Retina (tissue), 1 donor: ENCODE measurements around the gene GSK3B.

ENCODE experiments used
- DNase-seq: peaks from one replicate; pipeline ENCODE4 v3.0.0-alpha.2; 2016

Gene GSK3B

DNA sequence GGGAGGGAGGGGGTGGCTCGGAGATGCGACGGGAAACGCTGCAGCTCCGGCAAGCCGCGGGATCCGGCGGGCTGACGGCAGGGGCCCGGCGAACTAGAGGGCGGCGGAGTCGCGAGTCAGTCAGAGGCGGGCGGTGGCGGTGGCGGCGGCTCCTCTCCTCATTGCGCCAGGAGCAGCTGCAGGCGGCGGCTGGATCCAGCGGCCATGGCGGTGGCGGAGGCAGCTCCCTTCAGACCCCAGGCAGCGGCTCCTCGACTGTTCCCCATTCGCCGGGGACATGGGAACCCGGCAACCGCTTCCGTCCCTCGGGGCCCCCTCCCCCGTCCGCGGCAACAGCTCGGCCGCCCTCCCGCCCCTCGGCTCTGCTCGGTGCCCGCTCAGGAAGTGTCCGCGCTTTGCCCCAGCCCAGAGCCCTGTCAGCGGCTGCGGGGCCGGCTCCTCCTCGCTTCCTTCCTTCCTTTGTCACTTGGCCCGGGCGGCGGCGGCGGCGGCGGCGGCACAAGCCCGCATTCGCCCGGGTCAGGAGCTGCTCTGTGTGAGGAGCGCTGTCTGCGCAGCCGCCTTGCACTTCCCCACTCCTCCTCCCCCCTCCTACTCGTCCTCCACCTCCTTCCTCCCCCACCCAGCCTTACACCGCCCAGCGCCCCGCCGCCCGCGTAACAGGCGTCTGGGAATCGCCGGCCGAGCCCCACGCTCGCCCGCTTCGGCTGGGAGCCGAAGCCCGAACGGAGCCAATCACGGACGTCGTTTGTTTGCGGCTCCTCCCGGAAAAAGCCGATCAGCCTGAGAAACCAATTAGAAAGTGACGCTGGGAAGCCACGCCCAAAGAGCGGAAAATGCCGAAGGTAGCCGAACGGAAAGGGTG is at the start of gene GSK3B:
GSK3B (minus strand) TSS at position 537 of the 865 bp plus-strand sequence. CDS start 1,013 bp downstream, outside the sequence.
- DNase-seq = peak; percentile 93

DNA sequence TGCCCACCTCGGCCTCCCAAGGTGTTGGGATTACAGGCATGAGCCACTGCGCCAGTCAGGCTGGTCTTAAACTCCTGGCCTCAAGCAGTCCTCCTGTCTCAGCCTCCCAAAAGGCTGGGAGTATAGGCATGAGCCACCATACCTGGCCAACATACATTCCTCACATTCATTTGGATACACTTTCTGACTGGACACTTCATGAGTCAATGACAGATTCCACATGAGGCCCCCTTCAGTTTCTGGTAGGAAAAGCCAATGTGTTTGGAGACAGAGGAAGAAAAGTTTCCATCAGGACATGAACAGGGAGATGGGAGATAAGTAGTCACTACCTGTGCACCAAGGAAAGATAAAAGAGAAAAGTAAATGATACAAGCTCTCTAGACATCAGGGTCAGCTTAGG is 49.4 kb upstream of the GSK3B start:
- DNase-seq = no peak

DNA sequence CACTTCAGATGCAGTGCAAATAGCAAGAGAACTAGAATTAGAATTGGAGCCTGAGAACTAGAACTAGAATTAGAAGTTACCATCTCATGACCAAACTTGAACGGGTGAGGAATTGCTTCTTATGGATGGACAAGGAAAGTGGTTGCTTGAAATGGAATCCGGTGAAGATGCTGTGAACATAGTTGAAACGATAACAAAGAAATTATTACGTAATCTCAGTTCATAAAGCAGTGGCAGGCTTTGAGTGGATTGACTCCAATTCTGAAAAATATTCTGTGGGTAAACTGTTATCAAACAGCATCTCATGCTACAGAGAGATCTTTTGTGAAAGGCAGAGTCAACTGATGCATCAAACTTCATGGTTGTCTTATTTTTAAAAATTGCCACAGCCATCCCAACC is 48.0 kb upstream of the GSK3B start:
- no peak for DNase-seq

- no peak for DNase-seq
Observed at GRCh38 chr3:120140098-120140742, 46.0 kb upstream of the GSK3B start.

GRCh38 chr3:120139140-120139539 is 44.9 kb upstream of the GSK3B start:
- DNase-seq = no peak

- DNase-seq = no peak
Observed at GRCh38 chr3:120137548-120137947, 43.3 kb upstream of the GSK3B start.

DNA sequence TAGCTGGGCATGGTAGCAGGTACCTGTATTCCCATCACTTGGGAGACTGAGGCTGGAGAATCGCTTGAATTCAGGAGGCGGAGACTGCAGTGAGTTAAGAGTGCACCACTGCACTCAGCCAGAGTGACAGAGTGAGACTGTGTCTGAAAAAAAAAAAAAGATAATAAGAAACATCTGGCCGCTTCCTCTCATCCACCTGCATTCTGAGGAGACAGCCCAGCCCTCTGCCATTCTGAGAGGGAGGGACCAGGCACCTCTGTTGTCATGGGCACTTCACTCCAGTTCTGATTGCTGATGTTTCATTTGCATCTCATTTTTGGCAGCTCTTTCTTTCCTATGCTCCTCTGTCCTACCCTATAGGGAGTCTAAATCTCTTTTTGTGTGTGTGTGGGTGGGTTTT is 36.4 kb upstream of the GSK3B start:
- no peak for DNase-seq

GRCh38 chr3:120129718-120130513 is 35.7 kb upstream of the GSK3B start:
- no peak for DNase-seq

DNA sequence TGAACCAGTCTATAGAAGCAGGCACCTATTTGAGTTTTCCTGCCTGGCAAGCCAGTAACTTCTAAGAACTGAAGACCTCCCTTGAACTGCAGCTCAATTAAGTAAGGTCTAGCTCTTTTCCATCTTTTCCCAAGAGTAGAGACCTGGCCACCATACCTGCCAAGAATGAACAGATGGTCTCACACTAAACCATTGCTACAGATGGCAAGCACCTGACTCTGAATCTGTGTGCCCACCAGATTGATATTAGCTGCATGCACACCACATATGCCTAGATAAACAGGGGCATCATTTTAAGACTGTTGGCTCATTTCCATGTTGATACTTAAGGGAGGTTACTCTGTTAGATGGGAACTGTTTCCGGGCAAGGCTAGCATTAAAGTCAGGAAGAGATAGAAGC is 34.8 kb upstream of the GSK3B start:
- DNase-seq = no peak

DNA sequence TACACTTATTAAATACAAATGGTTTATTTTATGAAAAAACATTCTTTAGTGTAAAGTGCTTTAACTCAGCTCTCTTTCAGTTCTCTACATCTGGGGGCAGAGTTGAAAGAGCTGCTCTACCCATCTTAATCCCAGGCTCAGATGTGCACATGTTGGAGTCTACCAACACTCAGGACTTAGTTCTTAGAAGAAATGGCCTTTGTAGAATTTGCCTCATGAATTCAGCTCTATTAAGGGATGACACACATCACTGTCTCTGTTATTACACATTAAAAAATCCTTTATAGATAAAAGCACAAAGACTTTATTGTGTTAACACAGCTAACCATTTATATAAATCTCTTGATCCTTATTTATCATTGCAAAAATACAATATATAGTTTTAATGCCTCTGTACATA is 31.7 kb upstream of the GSK3B start:
- no peak for DNase-seq

DNA sequence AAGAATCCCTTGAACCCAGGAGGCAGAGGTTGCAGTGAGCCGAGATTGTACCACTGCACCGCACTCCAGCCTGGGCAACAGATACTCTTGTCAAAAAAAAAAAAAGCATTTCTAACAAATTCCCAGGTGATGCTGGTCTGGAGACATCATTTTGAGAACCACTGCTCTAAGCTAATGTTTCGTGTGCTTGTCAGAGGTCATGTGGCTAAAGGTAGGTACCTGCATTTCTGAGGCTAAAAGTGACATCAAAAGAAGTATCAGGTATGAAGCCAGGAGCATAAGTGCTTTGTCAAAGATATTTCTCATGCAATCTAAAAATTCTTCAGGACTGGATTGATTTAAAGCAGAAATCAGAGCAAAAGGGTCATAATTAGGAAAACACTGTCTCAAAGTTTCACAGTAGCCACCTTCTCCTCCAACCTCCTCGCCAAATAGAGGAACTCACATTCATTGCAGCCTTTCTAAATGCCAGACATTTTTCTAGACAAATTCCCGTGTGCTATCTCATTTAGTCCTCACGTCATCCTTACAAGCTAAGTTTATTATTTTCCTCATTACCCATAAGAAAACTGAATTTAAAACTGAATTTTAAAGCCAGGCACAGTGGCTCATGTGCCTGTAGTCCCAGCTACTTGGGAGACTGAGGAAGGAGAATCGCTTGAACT is 25.7 kb upstream of the GSK3B start:
- no peak for DNase-seq

DNA sequence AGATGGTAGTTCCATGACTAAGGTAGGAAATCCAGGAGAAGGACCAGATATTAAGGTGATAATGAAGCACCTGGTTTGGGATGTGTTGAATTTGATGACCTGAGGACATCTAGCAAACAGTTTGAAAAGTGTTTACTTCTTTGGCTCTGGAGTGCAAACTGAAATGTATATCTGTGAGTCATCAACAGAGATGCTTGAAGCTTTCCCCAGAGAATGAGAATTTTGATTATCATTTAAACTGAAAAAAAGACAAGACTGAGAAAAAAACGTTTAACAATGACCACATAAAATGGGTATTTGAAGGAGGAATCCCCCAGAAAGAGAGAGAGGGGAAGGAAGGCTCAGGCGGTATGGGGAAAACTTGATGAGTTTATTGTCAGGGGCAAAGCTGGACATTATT is 20.7 kb upstream of the GSK3B start:
- DNase-seq = no peak

DNA sequence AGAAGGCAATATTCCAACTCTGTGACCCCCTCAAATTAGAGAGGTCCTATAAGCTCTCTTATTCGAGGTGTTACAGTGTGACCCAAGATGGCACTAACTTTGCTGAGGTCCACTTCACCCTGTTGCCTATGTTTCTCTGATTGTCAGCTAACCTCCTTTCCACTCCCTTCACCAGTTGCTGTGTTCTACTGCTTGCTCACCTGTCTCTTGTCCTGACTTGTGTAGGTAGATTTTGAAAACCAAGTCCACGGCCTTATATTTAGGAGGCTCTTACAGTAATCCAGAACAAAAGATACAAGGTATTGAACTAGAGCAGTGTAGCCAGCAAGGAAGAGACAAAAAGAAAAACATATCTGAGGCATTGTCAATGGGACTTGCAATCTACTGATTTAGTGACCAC is 20.1 kb upstream of the GSK3B start:
- DNase-seq = no peak

DNA sequence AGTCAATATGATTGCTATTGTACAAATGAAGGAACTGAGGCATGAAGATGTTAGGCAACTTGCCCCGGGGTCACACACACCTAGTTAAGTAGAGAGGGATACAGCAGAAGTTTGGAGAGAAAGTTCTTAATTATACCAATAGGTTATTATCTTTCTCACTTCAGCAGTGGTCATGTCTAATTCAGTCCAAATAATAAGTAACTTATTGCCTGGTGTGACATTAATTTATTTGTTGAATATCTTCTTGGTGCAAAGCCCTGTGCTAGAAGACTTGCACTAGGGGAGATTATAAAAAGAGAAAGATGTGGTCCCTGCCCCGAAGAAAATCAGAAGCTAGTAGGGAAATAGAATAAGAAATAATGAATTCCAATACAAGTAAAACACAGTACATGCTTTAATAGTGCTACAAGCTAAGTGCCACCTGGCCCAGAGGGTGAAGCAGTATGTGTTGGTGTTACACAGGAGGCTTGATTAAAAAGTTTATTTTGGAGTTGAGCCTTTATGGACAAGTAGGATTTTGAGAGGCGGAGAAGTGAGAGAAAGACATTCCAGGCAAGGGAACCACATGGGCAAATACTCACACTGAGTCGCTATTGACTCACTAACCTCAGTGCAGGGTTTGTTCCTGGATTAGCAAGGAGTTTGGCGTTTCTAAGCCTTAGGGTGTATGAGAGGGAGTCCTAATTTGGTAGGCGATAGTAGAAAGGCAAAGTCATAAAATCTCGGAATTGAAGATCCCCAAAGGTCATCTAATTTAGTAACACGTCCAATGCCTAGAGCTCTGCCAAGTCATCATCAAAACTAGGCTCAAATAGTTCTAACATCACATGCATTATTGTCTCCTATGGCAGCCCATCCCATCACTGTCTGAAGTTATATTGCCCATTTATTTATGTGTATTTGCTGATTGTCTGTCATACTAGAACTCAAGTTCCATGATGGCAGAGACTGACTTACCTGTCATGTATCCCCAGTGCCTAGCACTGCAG is 19.2 kb upstream of the GSK3B start:
- no peak for DNase-seq

- DNase-seq = no peak
Observed at GRCh38 chr3:120111898-120112297, 17.7 kb upstream of the GSK3B start.

- DNase-seq = no peak
Observed at GRCh38 chr3:120103276-120103675, 9.0 kb upstream of the GSK3B start.

DNA sequence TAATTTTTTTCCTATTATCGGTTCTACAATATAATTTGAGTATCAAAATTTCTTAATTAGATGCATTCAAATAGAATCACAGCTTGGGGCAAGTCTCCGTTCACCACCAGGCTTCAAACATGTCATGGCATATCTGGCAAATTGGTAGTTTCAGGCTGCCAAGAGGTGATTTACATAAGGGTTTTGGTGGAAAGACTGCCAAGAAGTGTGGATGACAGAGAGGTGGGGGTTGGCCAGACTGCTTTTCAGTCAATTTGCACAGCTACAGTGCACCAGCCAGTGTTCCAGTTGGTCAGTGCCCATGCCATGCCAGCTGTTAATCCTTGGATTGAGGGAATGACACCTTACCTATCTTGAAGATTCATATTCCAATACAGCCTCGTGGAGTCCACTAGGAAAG is 8.4 kb upstream of the GSK3B start:
- no peak for DNase-seq

GRCh38 chr3:120102232-120102631 is 8.0 kb upstream of the GSK3B start:
- DNase-seq = no peak

GRCh38 chr3:120101624-120102023 is 7.4 kb upstream of the GSK3B start:
- no peak for DNase-seq

GRCh38 chr3:120100711-120101110 is 6.5 kb upstream of the GSK3B start:
- no peak for DNase-seq

DNA sequence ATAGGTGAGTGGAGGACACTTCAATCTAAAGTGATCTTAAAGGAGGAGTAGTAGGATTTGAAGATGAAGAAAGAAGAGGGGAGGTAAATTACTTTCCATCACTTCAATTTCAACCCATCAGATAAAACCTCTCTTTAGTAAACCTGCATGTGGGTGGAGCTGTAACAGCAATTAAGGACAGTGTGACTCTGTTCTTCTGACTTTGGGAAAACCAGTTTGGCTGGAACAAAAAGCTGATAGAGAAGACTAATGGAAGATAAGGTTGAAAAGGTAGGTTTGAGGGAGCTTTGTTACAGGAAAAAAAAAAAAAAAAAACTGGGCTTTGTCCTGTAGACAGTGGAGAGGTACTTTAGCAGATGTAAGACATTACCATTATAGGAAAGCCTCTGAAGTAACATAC is 4.5 kb upstream of the GSK3B start:
- DNase-seq = no peak

DNA sequence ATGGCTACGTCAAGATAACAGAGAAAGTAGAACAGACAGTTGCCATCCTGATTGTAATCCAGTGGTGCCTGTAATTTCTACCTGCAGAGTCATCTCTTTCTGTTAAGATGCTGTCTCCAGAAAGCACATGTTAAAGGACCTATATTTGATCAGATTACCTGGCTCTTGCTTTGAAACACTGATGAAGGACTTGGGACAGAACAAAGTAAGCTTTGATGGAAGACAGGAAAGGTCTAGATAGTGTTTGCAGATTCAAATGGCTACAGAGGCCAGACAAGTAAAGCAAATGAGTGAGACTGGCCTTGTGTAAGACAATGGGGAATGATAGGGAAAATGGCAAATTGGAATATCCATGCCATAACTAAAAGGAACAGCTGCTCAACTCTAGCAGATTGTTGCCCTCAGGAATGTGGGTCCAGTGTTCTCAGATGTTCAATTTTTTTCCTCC is 1.8 kb upstream of the GSK3B start:
- DNase-seq = no peak
